HEK293 (cell line): ENCODE data around the gene CWC25.

ENCODE experiments used
- BCL11B ChIP-seq: fragments of 450-650 bp; formaldehyde crosslinking; IDR thresholded peaks from 2 replicates; pipeline ENCODE4 v1.5.1; 2016; ENCODE audit warnings: low read depth, missing biosample characterization, missing genetic modification characterization
- KLF1 ChIP-seq: fragments of 450-650 bp; formaldehyde crosslinking; IDR thresholded peaks from 2 replicates; pipeline ENCODE4 v1.5.1; 2016; ENCODE audit warnings: missing biosample characterization, missing genetic modification characterization
- KLF7 ChIP-seq: fragments of 450-650 bp; formaldehyde crosslinking; IDR thresholded peaks from 2 replicates; pipeline ENCODE4 v1.5.1; 2016; ENCODE audit warnings: missing biosample characterization, missing genetic modification characterization, borderline replicate concordance
- MEIS1 ChIP-seq: sonication (generic); formaldehyde crosslinking; IDR thresholded peaks from 2 replicates; pipeline ENCODE4 v1.8.1; 2022; ENCODE audit warnings: missing genetic modification reagents, mild to moderate bottlenecking, borderline replicate concordance
- MZF1 ChIP-seq: fragments of 450-650 bp; formaldehyde crosslinking; IDR thresholded peaks from 2 replicates; pipeline ENCODE4 v1.5.1; 2017; ENCODE audit warnings: missing biosample characterization, missing genetic modification characterization, borderline replicate concordance
- OSR2 ChIP-seq: fragments of 450-650 bp; formaldehyde crosslinking; IDR thresholded peaks from 2 replicates; pipeline ENCODE4 v1.5.1; 2016; ENCODE audit warnings: missing biosample characterization, missing genetic modification characterization
- RBAK ChIP-seq: fragments of 450-650 bp; formaldehyde crosslinking; IDR thresholded peaks from 2 replicates; pipeline ENCODE4 v1.5.1; 2016; ENCODE audit warnings: missing biosample characterization, missing genetic modification characterization
- REPIN1 ChIP-seq: fragments of 450-650 bp; formaldehyde crosslinking; IDR thresholded peaks from 2 replicates; pipeline ENCODE4 v1.5.1; 2017; ENCODE audit warnings: missing biosample characterization, missing genetic modification characterization, low read depth
- TSHZ1 ChIP-seq: fragments of 450-650 bp; formaldehyde crosslinking; IDR thresholded peaks from 2 replicates; pipeline ENCODE4 v1.5.1; 2016; ENCODE audit warnings: missing biosample characterization, missing genetic modification characterization, borderline replicate concordance
- ZBTB1 ChIP-seq: fragments of 450-650 bp; formaldehyde crosslinking; IDR thresholded peaks from 2 replicates; pipeline ENCODE4 v1.5.1; 2016; ENCODE audit warnings: missing biosample characterization, missing genetic modification characterization
- ZBTB48 ChIP-seq: fragments of 450-650 bp; formaldehyde crosslinking; IDR thresholded peaks from 2 replicates; pipeline ENCODE4 v1.5.1; 2016; ENCODE audit warnings: missing biosample characterization, missing genetic modification characterization
- ZFHX2 ChIP-seq: fragments of 450-650 bp; formaldehyde crosslinking; conservative IDR thresholded peaks from 2 replicates; pipeline ENCODE4 v1.5.1; 2016; ENCODE audit warnings: missing biosample characterization, missing genetic modification characterization
- ZFP37 ChIP-seq: fragments of 450-650 bp; formaldehyde crosslinking; IDR thresholded peaks from 2 replicates; pipeline ENCODE4 v1.5.1; 2016; ENCODE audit warnings: missing biosample characterization, missing genetic modification characterization
- ZFP69B ChIP-seq: fragments of 450-650 bp; formaldehyde crosslinking; IDR thresholded peaks from 2 replicates; pipeline ENCODE4 v1.5.1; 2016; ENCODE audit warnings: missing biosample characterization, missing genetic modification characterization
- ZIC2 ChIP-seq: fragments of 450-650 bp; formaldehyde crosslinking; IDR thresholded peaks from 2 replicates; pipeline ENCODE4 v1.5.1; 2016; ENCODE audit warnings: missing biosample characterization, missing genetic modification characterization
- ZNF112 ChIP-seq: fragments of 450-650 bp; formaldehyde crosslinking; IDR thresholded peaks from 2 replicates; pipeline ENCODE4 v1.5.0; 2017; ENCODE audit warnings: missing biosample characterization, missing genetic modification characterization
- ZNF140 ChIP-seq: fragments of 450-650 bp; formaldehyde crosslinking; IDR thresholded peaks from 2 replicates; pipeline ENCODE4 v1.5.1; 2016; ENCODE audit warnings: missing biosample characterization, missing genetic modification characterization
- ZNF157 ChIP-seq: fragments of 450-650 bp; formaldehyde crosslinking; IDR thresholded peaks from 2 replicates; pipeline ENCODE4 v1.5.1; 2016; ENCODE audit warnings: missing biosample characterization, missing genetic modification characterization
- ZNF174 ChIP-seq: fragments of 450-650 bp; formaldehyde crosslinking; IDR thresholded peaks from 2 replicates; pipeline ENCODE4 v1.5.0; 2017; ENCODE audit warnings: missing biosample characterization, mild to moderate bottlenecking, missing genetic modification characterization
- ZNF2 ChIP-seq: fragments of 450-650 bp; formaldehyde crosslinking; IDR thresholded peaks from 2 replicates; pipeline ENCODE4 v1.5.1; 2016; ENCODE audit warnings: missing biosample characterization, missing genetic modification characterization
- ZNF202 ChIP-seq: fragments of 450-650 bp; formaldehyde crosslinking; IDR thresholded peaks from 2 replicates; pipeline ENCODE4 v1.5.1; 2016; ENCODE audit warnings: missing biosample characterization, missing genetic modification characterization, borderline replicate concordance
- ZNF223 ChIP-seq: fragments of 450-650 bp; formaldehyde crosslinking; IDR thresholded peaks from 2 replicates; pipeline ENCODE4 v1.5.1; 2016; ENCODE audit warnings: missing biosample characterization, missing genetic modification characterization
- ZNF350 ChIP-seq: fragments of 450-650 bp; formaldehyde crosslinking; IDR thresholded peaks from 2 replicates; pipeline ENCODE4 v1.5.0; 2017; ENCODE audit warnings: missing biosample characterization, mild to moderate bottlenecking, missing genetic modification characterization
- ZNF416 ChIP-seq: fragments of 450-650 bp; formaldehyde crosslinking; IDR thresholded peaks from 2 replicates; pipeline ENCODE4 v1.5.1; 2016; ENCODE audit warnings: missing biosample characterization, missing genetic modification characterization
- ZNF501 ChIP-seq: fragments of 450-650 bp; formaldehyde crosslinking; IDR thresholded peaks from 2 replicates; pipeline ENCODE4 v1.5.1; 2016; ENCODE audit warnings: missing biosample characterization, missing genetic modification characterization
- ZNF555 ChIP-seq: fragments of 450-650 bp; formaldehyde crosslinking; conservative IDR thresholded peaks from 2 replicates; pipeline ENCODE4 v1.5.1; 2017; ENCODE audit warnings: missing biosample characterization, mild to moderate bottlenecking, missing genetic modification characterization, inconsistent platforms
- ZNF561 ChIP-seq: fragments of 450-650 bp; IDR thresholded peaks from 2 replicates; pipeline ENCODE4 v1.5.1; 2018; ENCODE audit warnings: missing biosample characterization, missing genetic modification characterization, borderline replicate concordance
- ZNF600 ChIP-seq: fragments of 450-650 bp; formaldehyde crosslinking; IDR thresholded peaks from 2 replicates; pipeline ENCODE4 v1.5.1; 2016; ENCODE audit warnings: missing biosample characterization, missing genetic modification characterization
- ZNF621 ChIP-seq: fragments of 450-650 bp; formaldehyde crosslinking; IDR thresholded peaks from 2 replicates; pipeline ENCODE4 v1.5.1; 2017; ENCODE audit warnings: missing biosample characterization, missing genetic modification characterization
- ZNF629 ChIP-seq: fragments of 450-650 bp; formaldehyde crosslinking; IDR thresholded peaks from 2 replicates; pipeline ENCODE4 v1.5.1; 2017; ENCODE audit warnings: missing biosample characterization, missing genetic modification characterization
- ZNF664 ChIP-seq: fragments of 450-650 bp; formaldehyde crosslinking; IDR thresholded peaks from 2 replicates; pipeline ENCODE4 v1.5.1; 2016; ENCODE audit warnings: missing biosample characterization, missing genetic modification characterization
- ZNF701 ChIP-seq: fragments of 450-650 bp; formaldehyde crosslinking; IDR thresholded peaks from 2 replicates; pipeline ENCODE4 v1.5.1; 2016; ENCODE audit warnings: missing biosample characterization, missing genetic modification characterization
- ZNF785 ChIP-seq: fragments of 450-650 bp; formaldehyde crosslinking; IDR thresholded peaks from 2 replicates; pipeline ENCODE4 v1.5.1; 2016; ENCODE audit warnings: missing biosample characterization, missing genetic modification characterization
- ZNF791 ChIP-seq: fragments of 450-650 bp; formaldehyde crosslinking; IDR thresholded peaks from 2 replicates; pipeline ENCODE4 v1.5.1; 2016; ENCODE audit warnings: missing biosample characterization, missing genetic modification characterization
- ZNF843 ChIP-seq: fragments of 450-650 bp; formaldehyde crosslinking; IDR thresholded peaks from 2 replicates; pipeline ENCODE4 v1.5.1; 2016; ENCODE audit warnings: missing biosample characterization, missing genetic modification characterization
- TF ChIP-seq, protein P1 (sequence below): fragments of 450-650 bp; formaldehyde crosslinking; IDR thresholded peaks from 2 replicates; pipeline ENCODE4 v1.5.1; 2017; ENCODE audit warnings: missing biosample characterization, missing genetic modification characterization
- TF ChIP-seq, protein P2 (sequence below): sonication (generic); formaldehyde crosslinking; IDR thresholded peaks from 2 replicates; pipeline ENCODE4 v1.8.1; 2022; ENCODE audit warnings: mild to moderate bottlenecking, moderate library complexity, missing genetic modification reagents

The CWC25 gene

DNA sequence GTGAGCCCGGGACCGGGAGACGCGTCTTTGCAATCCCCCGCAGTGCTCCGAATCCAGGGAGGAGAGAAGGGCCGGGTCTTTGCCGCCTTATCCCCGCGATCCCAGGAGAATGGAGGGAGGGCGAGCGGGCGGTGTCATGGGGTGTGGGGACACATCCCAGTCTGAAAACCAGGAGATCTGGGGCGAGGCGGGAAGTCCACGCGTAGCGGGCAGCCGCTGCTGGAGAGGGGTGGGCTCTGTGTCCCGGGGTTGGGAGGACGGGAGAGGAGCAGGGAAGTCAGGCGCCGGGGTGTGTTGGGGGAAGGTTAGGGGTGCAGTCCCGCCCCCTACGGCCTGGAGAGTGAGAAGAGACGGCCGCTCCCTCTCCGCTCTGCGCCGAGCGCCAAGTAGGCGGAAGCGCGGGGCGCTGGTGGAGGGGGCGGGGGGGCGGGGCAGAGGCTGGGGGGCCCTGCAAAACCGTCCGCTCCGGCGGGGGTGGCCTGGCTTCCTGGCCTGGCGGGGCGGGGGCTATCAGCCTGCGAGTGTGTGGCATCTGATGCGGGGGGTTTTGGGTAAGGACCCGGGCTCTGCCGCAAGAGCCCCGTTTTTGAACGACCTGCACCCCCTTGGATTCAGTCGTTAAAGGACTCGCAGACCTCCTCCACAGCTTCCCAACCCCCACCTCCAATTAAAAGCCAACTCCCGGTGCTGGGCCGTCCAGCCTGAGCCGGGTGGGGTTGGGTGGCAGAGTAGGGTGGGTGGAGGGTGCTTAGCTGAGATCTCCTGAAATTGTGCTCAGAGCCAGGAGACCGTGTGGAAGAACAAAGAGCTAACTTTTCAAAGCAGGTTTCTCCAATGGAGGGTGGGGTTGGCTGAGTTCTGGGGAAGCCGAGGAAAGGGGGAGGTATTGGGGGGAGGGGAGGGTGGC, 45.4 kb upstream of the CWC25 start (continued):
- TF ChIP-seq ZBTB1 (tag by site-specific recombination) (no peak), ZFP37 (tag by site-specific recombination) (no peak; the same call in none of the 2 replicates), ZNF416 (tag by site-specific recombination) (no peak), ZNF843 (tag by site-specific recombination) (no peak; the same call in 1 of the 2 replicates), ZNF664 (tag by site-specific recombination) (no peak), ZFP69B (tag by site-specific recombination) (peak; percentile 37; the same call in 1 of the 2 replicates), ZNF140 (tag by site-specific recombination) (no peak), MZF1 (tag by site-specific recombination) (no peak; the same call in 1 of the 2 replicates), ZNF157 (tag by site-specific recombination) (no peak), KLF1 (tag by site-specific recombination) (peak; percentile 34; the same call in 1 of the 2 replicates), ZNF501 (tag by site-specific recombination) (no peak; the same call in none of the 2 replicates), ZNF202 (tag by site-specific recombination) (no peak), ZNF785 (no peak), TSHZ1 (tag by site-specific recombination) (no peak), ZNF112 (no peak), ZNF791 (tag by site-specific recombination) (no peak), ZNF2 (tag by site-specific recombination) (peak; percentile 10), ZNF600 (tag by site-specific recombination) (no peak; the same call in 1 of the 2 replicates), ZNF350 (tag by site-specific recombination) (no peak), BCL11B (tag by site-specific recombination) (0 out of 2 replicates have a peak, but pooled peaks have one; percentile 8), ZNF174 (tag by site-specific recombination) (no peak), ZFHX2 (tag by site-specific recombination) (peak; percentile 19), ZNF629 (tag by site-specific recombination) (no peak; the same call in none of the 2 replicates), OSR2 (no peak), REPIN1 (no peak), ZNF561 (tag by site-specific recombination) (no peak), ZNF223 (peak; percentile 94), ZNF701 (peak; percentile 70), ZNF621 (tag by site-specific recombination) (no peak), KLF7 (0 out of 2 replicates have a peak, but pooled peaks have one; percentile 32), ZNF555 (no peak), ZIC2 (tag by site-specific recombination) (peak; percentile 92), MEIS1 (CRISPR knock-in tag) (no peak), ZBTB48 (peak; percentile 56; the same call in 1 of the 2 replicates), RBAK (tag by site-specific recombination) (no peak; the same call in 1 of the 2 replicates)
- TF ChIP-seq, protein P1, sequence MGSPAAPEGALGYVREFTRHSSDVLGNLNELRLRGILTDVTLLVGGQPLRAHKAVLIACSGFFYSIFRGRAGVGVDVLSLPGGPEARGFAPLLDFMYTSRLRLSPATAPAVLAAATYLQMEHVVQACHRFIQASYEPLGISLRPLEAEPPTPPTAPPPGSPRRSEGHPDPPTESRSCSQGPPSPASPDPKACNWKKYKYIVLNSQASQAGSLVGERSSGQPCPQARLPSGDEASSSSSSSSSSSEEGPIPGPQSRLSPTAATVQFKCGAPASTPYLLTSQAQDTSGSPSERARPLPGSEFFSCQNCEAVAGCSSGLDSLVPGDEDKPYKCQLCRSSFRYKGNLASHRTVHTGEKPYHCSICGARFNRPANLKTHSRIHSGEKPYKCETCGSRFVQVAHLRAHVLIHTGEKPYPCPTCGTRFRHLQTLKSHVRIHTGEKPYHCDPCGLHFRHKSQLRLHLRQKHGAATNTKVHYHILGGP (tag by site-specific recombination): no peak
- TF ChIP-seq, protein P2, sequence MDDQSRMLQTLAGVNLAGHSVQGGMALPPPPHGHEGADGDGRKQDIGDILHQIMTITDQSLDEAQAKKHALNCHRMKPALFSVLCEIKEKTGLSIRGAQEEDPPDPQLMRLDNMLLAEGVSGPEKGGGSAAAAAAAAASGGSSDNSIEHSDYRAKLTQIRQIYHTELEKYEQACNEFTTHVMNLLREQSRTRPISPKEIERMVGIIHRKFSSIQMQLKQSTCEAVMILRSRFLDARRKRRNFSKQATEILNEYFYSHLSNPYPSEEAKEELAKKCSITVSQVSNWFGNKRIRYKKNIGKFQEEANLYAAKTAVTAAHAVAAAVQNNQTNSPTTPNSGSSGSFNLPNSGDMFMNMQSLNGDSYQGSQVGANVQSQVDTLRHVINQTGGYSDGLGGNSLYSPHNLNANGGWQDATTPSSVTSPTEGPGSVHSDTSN: no peak
